Activated T-helper 17 cell treated with anti-CD3 and anti-CD28 coated beads, Interleukin-2, amount 50 U/mL, for 72 hours (primary cell): ENCODE data around the gene PLCXD1. TPM values are rescaled to one million over a fixed set of nuclear protein-coding genes. Genes with fewer than 3 reads are reported as not detected.
A peak's percentile ranks its signal among the peaks of the same experiment; 100 is the strongest.
"Not testable (repeated sequence)": the region's sequence is repeated elsewhere in the genome, so short reads cannot be mapped to it uniquely, and the experiment has no call there.

ENCODE experiments used
- ATAC-seq: fragments of 150-1000 bp; cut with Tn5 transposase; replicated peaks from 2 replicates; pipeline ENCODE4 v1.10.0; 2021; ENCODE audit warnings: mild to moderate bottlenecking, moderate library complexity
- H3K27ac Mint-ChIP-seq: one replicate; pipeline ENCODE4 v1.8.0; 2022; ENCODE audit warnings: mixed read lengths
- H3K27me3 Mint-ChIP-seq: one replicate; pipeline ENCODE4 v1.8.0; 2022; ENCODE audit warnings: mixed read lengths
- H3K36me3 Mint-ChIP-seq: one replicate; pipeline ENCODE4 v1.8.0; 2022; ENCODE audit warnings: low read depth, mild to moderate bottlenecking, mixed read lengths
- H3K4me1 Mint-ChIP-seq: one replicate; pipeline ENCODE4 v1.8.0; 2022; ENCODE audit warnings: mixed read lengths
- H3K4me3 Mint-ChIP-seq: one replicate; pipeline ENCODE4 v1.8.0; 2022; ENCODE audit warnings: mild to moderate bottlenecking, mixed read lengths
- H3K9me3 Mint-ChIP-seq: one replicate; pipeline ENCODE4 v1.8.0; 2022; ENCODE audit warnings: mixed read lengths
- total RNA-seq, 2 donors: library from RNA; stranded (reverse); gene quantifications; one replicate each; pipeline ENCODE4 v1.2.3, GENCODE V29; 2022

The PLCXD1 gene
- total RNA-seq, 2 donors from 2014 or later, result 53.0 to 96.2 TPM

DNA sequence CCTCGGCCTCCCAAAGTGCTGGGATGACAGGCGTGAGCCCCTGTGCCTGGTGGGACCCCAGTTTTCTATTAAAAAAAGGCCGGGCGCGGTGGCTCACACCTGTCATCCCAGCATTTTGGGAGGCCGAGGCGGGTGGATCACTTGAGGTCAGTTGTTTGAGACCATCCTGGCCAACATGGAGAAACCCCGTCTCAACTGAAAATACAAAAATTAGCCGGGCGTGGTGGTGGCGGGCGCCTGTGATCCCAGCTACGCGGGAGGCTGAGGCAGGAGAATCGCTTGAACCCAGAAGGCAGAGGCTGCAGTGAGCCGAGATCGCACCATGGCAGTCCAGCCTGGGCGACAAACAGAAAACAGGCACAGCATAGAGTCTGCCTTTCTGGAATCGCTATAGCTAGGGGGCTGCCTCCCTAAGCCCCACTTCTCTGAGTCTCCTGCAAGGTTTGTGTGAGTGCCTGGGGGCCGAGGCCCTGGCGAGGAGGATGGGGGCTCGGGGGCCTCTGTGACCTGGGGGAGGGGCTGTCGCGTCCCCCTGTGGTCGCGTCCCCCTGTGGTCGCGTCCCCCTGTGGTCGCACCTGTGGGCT is 49.1 kb downstream of the PLCXD1 start:
- H3K4me3 Mint-ChIP-seq, ATAC-seq, H3K36me3 Mint-ChIP-seq, H3K27ac Mint-ChIP-seq, H3K9me3 Mint-ChIP-seq, H3K4me1 Mint-ChIP-seq, H3K27me3 Mint-ChIP-seq: not testable (repeated sequence)

DNA sequence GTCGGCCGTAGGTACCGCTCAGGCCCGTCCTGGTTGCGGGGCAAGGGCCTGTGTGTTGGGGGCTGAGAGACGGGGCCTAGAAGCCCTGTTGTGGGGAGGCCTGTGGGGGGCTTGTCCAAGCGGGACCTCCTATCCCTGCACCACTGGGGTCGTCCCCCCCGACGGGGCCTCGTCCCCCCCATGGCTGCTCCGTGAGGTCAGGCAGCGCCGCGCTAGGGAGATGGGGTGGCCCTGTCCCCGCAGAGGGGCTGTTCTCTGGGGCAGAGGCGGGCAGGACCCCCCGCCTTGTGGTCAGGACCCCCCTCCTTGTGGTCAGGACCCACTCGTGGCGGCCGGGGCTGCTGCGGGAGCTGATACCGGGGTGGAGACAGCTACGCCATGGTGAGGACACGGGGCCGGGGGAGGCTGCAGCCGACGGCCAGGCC is 49.6 kb downstream of the PLCXD1 start:
- no peaks in the 10 kb centered on the region for H3K4me1 Mint-ChIP-seq
- no peaks in the 10 kb centered on the region for H3K27me3 Mint-ChIP-seq
- no peak overlapping the region for H3K27ac Mint-ChIP-seq
- H3K4me3 Mint-ChIP-seq, result no peak overlapping the region
- H3K36me3 Mint-ChIP-seq, result no peaks in the 10 kb centered on the region
- no peaks in the 10 kb centered on the region for H3K9me3 Mint-ChIP-seq
- ATAC-seq, result peak; percentile 6

DNA sequence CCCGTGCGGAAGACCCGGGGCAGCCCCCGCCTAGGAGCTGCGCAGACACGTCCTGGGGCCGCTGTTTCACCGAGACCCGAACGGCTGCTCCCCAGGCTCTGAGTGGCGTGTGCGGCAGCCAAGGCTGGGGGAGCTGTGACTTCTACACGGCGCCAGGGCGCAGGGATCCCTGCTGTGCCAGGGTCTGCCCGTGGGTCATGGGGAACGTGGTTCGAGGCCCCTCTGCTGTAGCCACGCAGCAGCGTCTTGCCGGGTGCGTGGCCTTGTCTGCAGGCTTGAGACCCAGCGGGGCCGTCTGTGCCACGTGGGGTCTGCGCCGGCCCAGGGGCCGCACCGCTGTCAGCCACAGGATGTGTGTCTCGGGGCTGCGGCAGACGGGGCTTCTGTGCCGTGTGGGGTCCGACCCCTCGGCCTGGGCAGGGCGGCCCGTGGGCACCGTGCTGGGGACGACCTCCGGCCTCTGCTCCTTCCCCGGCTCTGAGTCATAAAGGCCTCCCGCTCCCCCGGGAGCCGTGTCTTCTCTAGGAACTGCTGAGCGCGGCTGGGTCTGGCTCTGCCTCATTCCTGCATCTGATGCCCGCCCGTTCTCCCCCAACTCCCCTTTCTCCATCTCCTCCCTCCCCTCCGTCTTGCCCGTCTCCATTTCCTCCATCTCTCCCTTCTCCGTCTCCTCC is 50.1 kb downstream of the PLCXD1 start:
- no peaks in the 10 kb centered on the region for H3K27me3 Mint-ChIP-seq
- peak; percentile 59 for ATAC-seq
- no peak overlapping the region for H3K27ac Mint-ChIP-seq
- peaks cover 3% of the 10 kb centered on the region for H3K36me3 Mint-ChIP-seq
- peaks cover 2% of the 10 kb centered on the region for H3K4me1 Mint-ChIP-seq
- no peak overlapping the region for H3K4me3 Mint-ChIP-seq
- no peaks in the 10 kb centered on the region for H3K9me3 Mint-ChIP-seq

DNA sequence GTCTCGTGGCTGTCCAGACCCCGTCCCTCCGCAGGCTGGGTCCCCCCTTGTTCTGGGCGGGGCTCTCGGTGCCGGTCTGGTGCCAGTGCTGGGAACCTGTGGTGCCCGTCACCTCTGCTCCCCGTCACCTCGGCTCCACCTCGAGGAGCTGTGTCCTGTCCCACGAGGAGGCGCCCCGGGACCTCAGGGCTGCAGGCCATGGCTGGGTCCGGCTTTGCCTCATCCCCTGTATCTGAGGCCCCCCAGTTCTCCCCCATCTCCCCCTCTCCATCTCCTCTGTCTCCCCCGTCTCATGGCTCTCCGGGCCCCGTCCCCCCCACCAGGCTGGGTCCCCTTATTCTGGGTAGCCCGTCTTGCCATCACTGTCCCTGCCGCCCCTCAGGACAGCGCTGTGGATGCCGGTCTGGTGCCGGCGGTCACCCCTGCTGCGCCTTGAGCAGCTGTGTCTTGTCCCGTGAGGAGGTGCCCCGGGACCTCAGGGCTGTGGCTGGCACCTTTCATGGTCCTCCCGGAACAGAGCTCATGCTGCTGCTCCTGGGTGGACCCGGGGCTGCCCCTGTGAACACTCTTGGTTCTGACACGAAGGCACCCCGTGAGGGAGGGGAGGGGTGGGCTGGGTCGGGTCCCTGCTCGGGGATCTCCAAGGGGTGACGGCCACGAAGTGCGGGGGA is 50.8 kb downstream of the PLCXD1 start:
- Mint-ChIP-seq H3K9me3 (no peaks in the 10 kb centered on the region), H3K36me3 (peaks cover 7% of the 10 kb centered on the region), H3K27me3 (no peaks in the 10 kb centered on the region), H3K4me1 (peaks cover 6% of the 10 kb centered on the region), H3K4me3 (no peak overlapping the region), H3K27ac (no peak overlapping the region)
- no peak for ATAC-seq

DNA sequence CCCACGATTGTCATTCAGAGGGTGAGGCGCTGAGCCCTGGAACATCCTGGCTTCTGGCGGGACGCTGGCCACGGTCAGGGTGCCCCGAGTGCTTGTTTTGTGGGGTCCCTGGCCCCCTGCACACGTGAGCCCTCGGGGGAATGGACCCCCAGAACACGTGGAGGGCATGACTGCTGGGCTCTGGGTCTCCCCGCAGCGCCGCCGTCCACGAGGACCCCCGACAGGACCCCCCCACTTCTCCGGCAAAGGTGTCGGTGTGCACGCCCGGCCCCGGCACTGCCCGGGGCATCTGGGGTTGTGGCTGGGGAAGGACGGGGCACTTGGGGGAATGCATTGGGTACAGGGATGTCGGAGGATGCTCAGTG is 51.3 kb downstream of the PLCXD1 start:
- ATAC-seq, result no peak
- Mint-ChIP-seq H3K4me3 (no peak overlapping the region), H3K36me3 (peaks cover 7% of the 10 kb centered on the region), H3K27ac (no peak overlapping the region), H3K4me1 (peaks cover 6% of the 10 kb centered on the region), H3K9me3 (no peaks in the 10 kb centered on the region), H3K27me3 (no peaks in the 10 kb centered on the region)

DNA sequence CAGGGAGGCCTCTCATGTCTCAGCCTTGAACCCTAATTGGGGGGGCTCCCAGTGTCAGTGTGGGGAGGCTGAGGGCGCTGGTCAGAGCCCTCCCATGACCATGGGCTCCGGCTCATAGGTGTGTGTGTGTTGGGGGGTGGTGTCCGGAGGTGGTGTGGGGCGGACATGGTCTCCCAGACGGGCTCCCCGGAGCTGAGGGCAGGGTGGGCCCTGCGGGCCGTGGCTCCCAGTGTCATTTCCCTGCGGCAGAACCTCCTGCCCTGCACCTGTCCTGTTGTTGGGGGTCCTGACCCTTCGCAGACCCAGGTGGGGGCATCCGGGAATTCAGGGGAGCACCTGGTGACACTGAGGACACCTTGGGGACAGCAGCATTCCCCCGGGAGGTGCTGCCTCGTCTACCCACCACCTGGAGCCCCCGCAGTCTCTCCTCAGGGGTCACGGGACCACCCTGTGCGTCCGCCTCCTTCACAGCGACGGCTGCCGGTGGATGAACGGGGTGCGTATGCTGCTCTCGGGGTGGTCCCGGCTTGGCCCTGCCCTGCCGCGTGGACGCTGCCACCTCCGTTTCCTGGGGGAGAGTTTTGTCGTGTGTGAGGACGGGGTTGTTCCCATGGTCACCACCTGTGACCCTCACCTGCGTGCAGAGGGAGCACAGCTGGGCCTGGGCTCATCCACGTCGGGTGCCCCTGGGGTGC is 51.9 kb downstream of the PLCXD1 start:
- Mint-ChIP-seq H3K36me3 (peaks cover 7% of the 10 kb centered on the region), H3K27ac (no peak overlapping the region), H3K9me3 (no peaks in the 10 kb centered on the region), H3K27me3 (no peaks in the 10 kb centered on the region), H3K4me3 (no peak overlapping the region), H3K4me1 (peaks cover 6% of the 10 kb centered on the region)
- ATAC-seq, result no peak

DNA sequence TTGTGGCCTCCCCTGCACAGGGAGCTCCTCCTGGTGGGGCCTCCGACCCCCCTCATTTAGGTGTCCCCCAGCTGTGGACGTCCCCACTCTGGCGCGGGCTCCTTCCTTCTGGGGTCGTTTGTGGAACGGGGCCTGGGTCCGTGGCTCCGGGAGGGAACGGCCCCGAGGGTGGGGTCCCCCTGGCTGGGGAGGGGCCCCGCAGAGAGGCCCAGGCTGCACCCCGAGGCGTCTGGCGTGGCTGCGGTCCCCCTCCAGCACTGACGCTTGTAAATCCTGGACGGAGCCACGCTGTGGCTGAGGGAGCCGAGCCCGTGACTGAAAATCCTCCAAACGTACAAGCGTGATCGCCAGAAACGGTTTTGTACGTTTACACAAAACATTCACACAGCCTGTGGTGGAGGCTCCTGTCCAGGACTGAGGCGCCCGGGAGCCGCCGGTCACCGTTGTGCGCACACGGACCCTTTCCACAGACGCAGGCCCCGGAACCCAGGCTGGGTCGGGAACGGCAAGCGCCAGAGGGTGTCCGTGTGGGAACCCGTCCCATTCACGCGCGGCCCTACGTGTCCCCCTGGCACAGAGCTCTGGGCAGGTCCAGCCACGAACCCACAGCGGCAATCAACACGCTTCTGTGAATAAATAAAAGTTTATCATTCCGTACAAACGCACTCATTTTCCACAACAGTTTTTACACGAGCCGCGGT is 52.6 kb downstream of the PLCXD1 start:
- no peak for ATAC-seq
- Mint-ChIP-seq H3K9me3 (no peaks in the 10 kb centered on the region), H3K4me1 (peaks cover 6% of the 10 kb centered on the region), H3K4me3 (no peak overlapping the region), H3K27ac (no peak overlapping the region), H3K36me3 (peaks cover 7% of the 10 kb centered on the region), H3K27me3 (no peaks in the 10 kb centered on the region)

DNA sequence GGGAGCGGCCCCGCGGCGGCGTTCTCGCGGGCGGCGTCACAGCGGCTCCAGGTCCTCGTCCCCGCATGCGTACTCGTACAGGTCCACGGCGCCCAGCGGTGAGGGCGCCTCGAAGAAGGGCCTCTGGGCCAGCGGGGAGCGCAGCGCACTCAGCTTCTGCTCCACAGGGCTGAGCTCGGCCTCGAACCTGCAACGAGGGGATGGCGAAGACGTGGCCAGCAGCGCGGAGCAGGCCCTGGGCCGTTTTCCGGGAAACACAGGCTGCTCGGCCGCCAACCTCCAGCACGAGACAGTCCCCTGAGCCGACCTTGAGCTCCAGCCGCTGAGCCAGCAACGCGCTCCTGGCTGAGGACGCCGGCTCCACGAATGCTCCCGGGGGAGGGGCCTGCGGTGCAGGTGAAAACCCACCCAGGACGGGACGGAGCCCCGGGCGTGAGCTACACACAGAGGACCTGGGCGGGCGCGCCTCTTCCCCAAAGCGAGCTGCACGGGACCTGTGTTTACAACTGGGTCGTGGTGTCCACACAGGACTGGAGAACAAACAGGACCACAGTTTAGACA is 53.2 kb downstream of the PLCXD1 start:
- Mint-ChIP-seq H3K27ac (no peak overlapping the region), H3K36me3 (peaks cover 7% of the 10 kb centered on the region), H3K9me3 (no peaks in the 10 kb centered on the region), H3K27me3 (no peaks in the 10 kb centered on the region), H3K4me3 (no peak overlapping the region), H3K4me1 (peaks cover 6% of the 10 kb centered on the region)
- no peak for ATAC-seq

DNA sequence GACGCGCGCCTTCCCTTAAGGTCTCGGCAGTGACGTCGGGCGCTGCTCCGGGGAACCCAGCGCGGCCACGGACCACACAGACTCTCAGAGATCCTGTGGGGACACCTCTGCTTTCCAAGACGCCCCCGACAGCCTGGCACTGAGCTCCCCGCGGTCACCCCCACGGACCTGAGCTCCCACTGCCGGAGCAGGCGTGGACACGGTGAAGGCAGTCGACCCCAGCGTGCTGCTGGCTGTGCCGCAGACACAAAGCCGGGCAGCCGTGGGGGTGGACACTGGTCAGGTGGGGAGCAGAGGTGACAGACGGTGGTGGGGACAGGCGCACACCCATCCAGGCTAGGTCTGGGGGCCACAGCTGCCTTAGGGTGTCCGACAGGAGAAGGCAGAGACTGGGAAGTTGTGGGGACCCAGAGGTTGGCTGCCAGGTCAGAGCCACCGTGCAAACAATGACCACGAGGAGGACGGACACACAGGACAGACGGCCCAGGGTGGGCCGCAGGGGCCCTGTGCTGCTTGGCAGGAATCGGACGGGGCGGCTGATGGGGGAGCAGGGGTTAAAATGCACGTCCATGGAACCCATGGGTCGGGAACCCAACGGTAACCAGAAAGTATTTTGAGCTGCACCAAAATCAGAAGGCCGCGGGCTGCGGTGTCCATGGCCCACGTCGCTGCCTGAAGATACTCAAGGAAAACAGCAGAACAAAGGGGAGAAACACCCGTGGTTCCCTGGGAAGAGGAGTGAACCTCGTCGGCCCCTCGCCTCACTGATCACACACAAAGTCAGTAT is 54.0 kb downstream of the PLCXD1 start:
- Mint-ChIP-seq H3K4me1 (peaks cover 6% of the 10 kb centered on the region), H3K27ac (no peak overlapping the region), H3K9me3 (no peaks in the 10 kb centered on the region), H3K36me3 (peaks cover 7% of the 10 kb centered on the region), H3K27me3 (no peaks in the 10 kb centered on the region), H3K4me3 (no peak overlapping the region)
- ATAC-seq, result no peak

DNA sequence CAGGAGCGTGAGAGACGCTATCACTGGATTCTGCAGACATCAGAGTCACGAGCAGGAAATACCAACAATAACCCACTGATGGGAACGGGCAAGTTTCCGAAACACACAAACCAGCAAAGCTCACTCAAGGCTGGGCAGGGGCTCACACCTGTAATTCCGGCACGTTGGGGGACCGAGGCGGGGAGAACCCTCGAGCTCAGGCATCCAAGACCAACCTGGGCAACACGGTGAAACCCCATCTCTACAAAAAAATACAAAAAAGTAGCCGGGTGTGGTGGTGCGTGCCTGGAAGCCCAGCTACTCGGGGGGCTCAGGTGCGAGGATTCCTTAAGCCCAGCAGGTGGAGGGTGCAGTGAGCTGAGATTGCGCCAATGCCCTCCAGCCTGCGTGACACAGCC is 54.6 kb downstream of the PLCXD1 start:
- Mint-ChIP-seq H3K9me3 (no peaks in the 10 kb centered on the region), H3K4me1 (peaks cover 6% of the 10 kb centered on the region), H3K27me3 (no peaks in the 10 kb centered on the region), H3K4me3 (no peak overlapping the region), H3K27ac (no peak overlapping the region), H3K36me3 (peaks cover 7% of the 10 kb centered on the region)
- ATAC-seq, result no peak

DNA sequence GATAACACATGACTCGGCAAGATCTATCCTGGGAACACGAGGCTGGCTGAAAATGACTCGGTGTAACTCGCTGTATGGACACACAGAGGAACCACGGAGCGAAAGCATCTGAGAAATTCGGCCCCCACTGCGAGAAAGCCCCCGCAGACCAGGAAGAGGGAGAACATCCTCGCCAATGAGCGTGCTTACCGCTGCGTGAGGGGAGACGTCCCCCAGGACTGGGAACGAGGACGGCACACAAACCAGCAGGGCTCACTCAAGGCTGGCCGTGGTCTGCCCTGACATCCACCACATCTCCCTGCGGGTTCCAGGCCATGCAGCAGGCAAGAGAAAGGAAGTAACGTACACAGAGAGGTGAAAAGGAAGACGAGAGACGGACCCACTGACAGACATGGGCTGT is 55.0 kb downstream of the PLCXD1 start:
- ATAC-seq, result no peak
- no peaks in the 10 kb centered on the region for H3K27me3 Mint-ChIP-seq

DNA sequence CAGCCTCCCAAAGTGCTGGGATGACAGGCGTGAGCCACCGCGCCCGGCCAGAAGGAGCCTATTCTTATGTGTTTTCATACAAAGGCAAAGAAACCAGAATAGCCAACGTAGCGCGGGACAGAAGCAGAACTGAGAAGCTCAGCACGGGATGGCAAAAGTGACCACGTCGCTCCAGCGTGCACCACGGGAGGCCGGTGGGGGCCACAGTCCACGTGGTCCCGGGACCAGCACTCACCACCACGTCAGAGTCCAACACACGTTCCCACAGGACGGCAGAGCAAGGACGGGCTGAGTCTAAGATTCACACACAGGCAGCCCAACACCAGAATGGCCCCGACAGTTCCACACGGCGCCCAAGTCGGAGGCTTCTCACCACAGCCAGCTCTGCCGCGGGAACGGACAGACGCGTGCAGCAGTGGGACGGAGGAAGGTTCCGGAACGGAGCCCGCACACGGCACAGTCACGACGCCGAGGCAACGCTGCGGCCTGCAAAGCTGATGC is 56.2 kb downstream of the PLCXD1 start:
- peaks cover 6% of the 10 kb centered on the region for H3K4me1 Mint-ChIP-seq
- peaks cover 7% of the 10 kb centered on the region for H3K36me3 Mint-ChIP-seq
- H3K27me3 Mint-ChIP-seq, result no peaks in the 10 kb centered on the region
- no peak for ATAC-seq
- H3K27ac Mint-ChIP-seq, result no peak overlapping the region
- H3K4me3 Mint-ChIP-seq, result no peak overlapping the region
- H3K9me3 Mint-ChIP-seq, result no peaks in the 10 kb centered on the region

More for the DNA sequence above, 55.0 kb downstream of the PLCXD1 start:
- Mint-ChIP-seq H3K4me1 (peaks cover 6% of the 10 kb centered on the region), H3K4me3 (no peak overlapping the region), H3K27ac (no peak overlapping the region), H3K36me3 (peaks cover 7% of the 10 kb centered on the region), H3K9me3 (no peaks in the 10 kb centered on the region)

DNA sequence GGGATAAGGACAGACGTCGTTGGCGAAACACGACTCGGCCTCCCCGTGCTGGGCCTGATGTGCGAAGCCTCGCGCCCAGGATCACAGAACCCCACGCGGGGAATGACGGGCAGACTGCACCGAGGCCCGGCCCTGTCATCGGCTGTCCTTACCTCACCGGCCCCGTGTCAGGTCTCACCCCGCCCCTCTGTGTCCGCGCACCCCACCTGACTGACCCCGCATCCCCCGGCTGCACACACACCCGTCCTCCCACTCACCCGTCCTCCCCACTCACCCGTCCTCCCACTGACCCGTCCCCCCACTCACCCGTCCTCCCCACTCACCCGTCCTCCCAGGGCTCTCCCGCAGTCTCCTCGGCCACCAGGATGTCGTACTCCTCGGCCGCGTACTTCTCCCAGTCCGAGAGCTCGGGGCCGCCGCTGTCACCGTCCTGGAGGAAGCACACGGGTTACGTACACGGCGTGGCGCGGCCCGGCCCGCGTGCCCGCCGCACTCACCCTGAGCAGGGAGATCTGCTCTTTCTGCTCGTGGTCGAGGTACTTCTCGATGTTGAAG is 57.2 kb downstream of the PLCXD1 start:
- Mint-ChIP-seq H3K4me1 (peaks cover 6% of the 10 kb centered on the region), H3K36me3 (peaks cover 7% of the 10 kb centered on the region), H3K27me3 (no peaks in the 10 kb centered on the region), H3K9me3 (no peaks in the 10 kb centered on the region), H3K27ac (no peak overlapping the region), H3K4me3 (no peak overlapping the region)
- no peak for ATAC-seq
